OCI-LY1 (cell line): ENCODE results near the gene EPHA8.

Source experiments
- CTCF ChIP-seq: fragments of 200-600 bp; sonication (generic), shearing (Covaris generic); IDR thresholded peaks from 2 replicates; pipeline ENCODE4 v1.5.1; 2017; ENCODE audit warnings: mild to moderate bottlenecking, antibody characterized with exemption, low read length, moderate library complexity, mixed read lengths
- EZH2 ChIP-seq: fragments of 200-600 bp; sonication (generic), shearing (Covaris generic); IDR thresholded peaks from 2 replicates; pipeline ENCODE4 v1.8.0; 2017; ENCODE audit warnings: borderline replicate concordance, mixed run types, mild to moderate bottlenecking, antibody characterized with exemption, low read length, moderate library complexity, mixed read lengths

- no peak for TF ChIP-seq CTCF
- no peak for TF ChIP-seq EZH2
Measured at GRCh38 chr1:22522221-22522743, 41.0 kb upstream of the EPHA8 start.
